Activated B cell treated with CpG ODN at 0.5 μM for 24 hours (primary cell): Measurements from ENCODE around the gene INPP5A. TPM values are rescaled to one million over a fixed set of nuclear protein-coding genes. Genes with fewer than 3 reads are reported as not detected.

Experiments
- ATAC-seq: fragments of 200-7000 bp; cut with Tn5 transposase; one replicate; pipeline ENCODE4 v1.10.0; 2021; ENCODE audit warnings: low read depth, mild to moderate bottlenecking, moderate library complexity
- CTCF ChIA-PET: fragments of 350-600 bp; sonication (Branson Sonifier 250); formaldehyde crosslinking; loops from one replicate; lab custom pipeline; 2021; ENCODE audit warnings: antibody characterized with exemption; lab: Charles Lee
- POLR2A ChIA-PET: fragments of 350-600 bp; sonication (Branson Sonifier 250); formaldehyde crosslinking; loops from one replicate; lab custom pipeline; 2021; ENCODE audit warnings: antibody characterized with exemption; lab: Charles Lee
- DNase-seq: peaks from one replicate; pipeline ENCODE4 v3.0.0; 2022
- H3K27ac Mint-ChIP-seq: one replicate; pipeline ENCODE4 v1.8.0; 2020; ENCODE audit warnings: mixed read lengths
- H3K27me3 Mint-ChIP-seq: one replicate; pipeline ENCODE4 v1.8.0; 2021; ENCODE audit warnings: mixed read lengths
- H3K36me3 Mint-ChIP-seq: one replicate; pipeline ENCODE4 v1.8.0; 2021; ENCODE audit warnings: low read depth, mixed read lengths
- H3K4me1 Mint-ChIP-seq: one replicate; pipeline ENCODE4 v1.8.0; 2021; ENCODE audit warnings: mixed read lengths
- H3K4me3 Mint-ChIP-seq: one replicate; pipeline ENCODE4 v1.8.0; 2020; ENCODE audit warnings: mild to moderate bottlenecking, mixed read lengths
- H3K9me3 Mint-ChIP-seq: one replicate; pipeline ENCODE4 v1.8.0; 2020; ENCODE audit warnings: mixed read lengths
- intact Hi-C: fragments of 100-400 bp; cut with micrococcal nuclease; formaldehyde crosslinking; loops from one replicate; pipeline ENCODE4 v1.15.1; 2024
- total RNA-seq: library from RNA; stranded (reverse); gene quantifications from 2 replicates; pipeline ENCODE4 v1.2.3, GENCODE V29; 2022
- TF ChIP-seq, protein P1 (sequence below): fragments of 200-600 bp; IDR thresholded peaks from one replicate; pipeline ENCODE4 v1.8.0; 2022; ENCODE audit warnings: antibody characterized with exemption, mild to moderate bottlenecking

The INPP5A gene
- total RNA-seq, 1 donor from 2014 or later: 24.9 TPM

DNA sequence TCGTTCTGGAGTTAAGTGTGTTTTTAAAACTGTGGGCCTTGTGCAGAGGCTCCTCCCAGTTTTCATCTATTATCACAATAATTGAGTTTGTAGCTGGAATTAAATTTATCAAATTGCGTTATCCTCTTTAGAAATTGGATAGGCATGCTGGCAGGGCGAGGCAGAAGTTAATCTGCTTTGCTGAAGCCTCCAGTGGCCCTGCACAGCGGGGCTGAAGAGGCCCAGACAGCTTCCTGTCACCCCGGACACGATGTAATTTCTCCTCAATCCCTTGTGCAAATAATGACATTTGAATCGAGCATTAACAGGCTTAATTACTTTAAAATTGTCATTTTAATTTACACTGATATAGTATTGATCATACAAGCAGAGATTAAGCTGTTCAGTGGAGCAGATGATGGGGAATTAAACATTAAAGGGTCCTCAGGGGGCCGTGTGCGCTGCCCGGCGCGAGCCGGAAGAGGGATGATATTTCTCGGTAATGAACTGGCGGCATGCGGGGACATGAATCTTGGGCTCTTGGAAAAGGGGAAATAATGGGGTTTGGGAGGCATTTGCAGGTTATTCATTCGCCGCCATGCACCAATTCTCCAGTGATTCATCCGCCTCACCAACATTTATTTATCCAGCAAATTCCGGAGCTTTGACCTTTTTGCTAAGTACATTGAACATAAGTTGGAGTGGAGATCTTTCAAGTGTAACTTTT, 129.9 kb downstream of the INPP5A start:
- Mint-ChIP-seq H3K9me3 (no peaks in the 10 kb centered on the region), H3K4me3 (no peak overlapping the region), H3K27me3 (no peaks in the 10 kb centered on the region), H3K4me1 (peaks cover 4% of the 10 kb centered on the region), H3K36me3 (peaks cover 23% of the 10 kb centered on the region), H3K27ac (no peak overlapping the region)
- intact Hi-C loops: no loop called here
- ChIA-PET CTCF (interaction anchor here (0.9 kb wide), 1 partner anchor 12 kb away, joined by 3 read pairs; no protein-coding TSS in a partner anchor), POLR2A (no interaction called here)
- ATAC-seq (no peak), DNase-seq (no peak)
- TF ChIP-seq, protein P1, sequence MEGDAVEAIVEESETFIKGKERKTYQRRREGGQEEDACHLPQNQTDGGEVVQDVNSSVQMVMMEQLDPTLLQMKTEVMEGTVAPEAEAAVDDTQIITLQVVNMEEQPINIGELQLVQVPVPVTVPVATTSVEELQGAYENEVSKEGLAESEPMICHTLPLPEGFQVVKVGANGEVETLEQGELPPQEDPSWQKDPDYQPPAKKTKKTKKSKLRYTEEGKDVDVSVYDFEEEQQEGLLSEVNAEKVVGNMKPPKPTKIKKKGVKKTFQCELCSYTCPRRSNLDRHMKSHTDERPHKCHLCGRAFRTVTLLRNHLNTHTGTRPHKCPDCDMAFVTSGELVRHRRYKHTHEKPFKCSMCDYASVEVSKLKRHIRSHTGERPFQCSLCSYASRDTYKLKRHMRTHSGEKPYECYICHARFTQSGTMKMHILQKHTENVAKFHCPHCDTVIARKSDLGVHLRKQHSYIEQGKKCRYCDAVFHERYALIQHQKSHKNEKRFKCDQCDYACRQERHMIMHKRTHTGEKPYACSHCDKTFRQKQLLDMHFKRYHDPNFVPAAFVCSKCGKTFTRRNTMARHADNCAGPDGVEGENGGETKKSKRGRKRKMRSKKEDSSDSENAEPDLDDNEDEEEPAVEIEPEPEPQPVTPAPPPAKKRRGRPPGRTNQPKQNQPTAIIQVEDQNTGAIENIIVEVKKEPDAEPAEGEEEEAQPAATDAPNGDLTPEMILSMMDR: no peak

DNA sequence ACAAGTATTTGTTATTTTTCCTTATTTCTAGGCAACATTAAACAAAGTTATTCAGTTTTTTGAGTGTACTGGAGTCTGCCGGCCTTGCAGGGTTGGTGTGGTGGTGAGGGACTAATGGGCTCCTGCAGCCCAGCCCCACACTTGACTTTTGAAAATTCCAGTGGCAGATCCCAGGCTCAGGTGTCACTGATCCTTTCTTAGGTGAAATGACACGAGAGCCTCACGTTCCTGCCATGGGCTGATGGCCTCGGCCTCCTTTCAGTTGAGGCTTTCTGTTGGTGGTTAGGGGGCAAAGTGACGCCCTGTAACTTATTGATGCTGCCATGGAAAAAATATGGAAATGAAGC, 130.4 kb downstream of the INPP5A start:
- Mint-ChIP-seq H3K4me3 (no peak overlapping the region), H3K9me3 (no peaks in the 10 kb centered on the region), H3K36me3 (peaks cover 24% of the 10 kb centered on the region), H3K27ac (no peak overlapping the region), H3K4me1 (peaks cover 4% of the 10 kb centered on the region), H3K27me3 (no peaks in the 10 kb centered on the region)
- ChIA-PET POLR2A (no interaction called here), CTCF (no interaction called here)
- TF ChIP-seq, protein P1: no peak
- ATAC-seq: no peak
- intact Hi-C loops: no loop called here
- DNase-seq: no peak

DNA sequence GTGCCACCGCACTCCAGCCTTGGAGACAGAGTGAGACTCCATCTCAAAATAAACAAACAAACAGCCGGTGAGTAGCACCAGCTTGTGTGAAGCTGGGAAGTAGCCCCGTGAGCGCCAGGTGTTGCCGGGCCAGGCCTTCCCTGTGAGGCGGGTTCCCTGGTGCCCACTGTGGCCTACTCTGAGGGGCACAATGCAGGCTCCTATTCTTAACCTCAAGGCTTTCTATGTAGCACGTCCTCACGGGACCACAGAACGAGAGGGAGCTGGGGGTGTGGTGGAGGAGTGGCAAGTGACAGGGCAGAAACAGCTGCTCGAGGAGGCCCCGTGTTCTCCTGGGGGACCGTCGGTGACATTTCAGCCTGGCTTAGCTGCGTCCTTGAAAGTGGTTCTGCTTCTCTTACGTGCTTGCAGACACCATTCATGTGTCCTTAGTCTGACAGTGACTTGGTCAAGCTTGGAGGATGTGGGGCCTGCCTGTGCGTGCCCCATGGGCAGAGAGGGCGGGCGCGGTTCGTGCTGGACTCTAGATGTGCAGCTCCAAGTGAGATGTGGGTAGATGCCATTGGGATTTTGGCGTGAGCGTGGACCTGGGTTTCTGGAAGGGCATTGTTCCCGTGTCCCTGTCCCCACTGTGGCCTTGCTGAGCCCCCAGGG, 131.7 kb downstream of the INPP5A start:
- Mint-ChIP-seq H3K36me3 (peaks cover 30% of the 10 kb centered on the region), H3K4me1 (peaks cover 4% of the 10 kb centered on the region), H3K27me3 (no peaks in the 10 kb centered on the region), H3K4me3 (no peak overlapping the region), H3K27ac (no peak overlapping the region), H3K9me3 (no peaks in the 10 kb centered on the region)
- no peak for ATAC-seq
- intact Hi-C loops: no loop called here
- ChIA-PET CTCF (no interaction called here), POLR2A (no interaction called here)
- TF ChIP-seq, protein P1: no peak
- no peak for DNase-seq

DNA sequence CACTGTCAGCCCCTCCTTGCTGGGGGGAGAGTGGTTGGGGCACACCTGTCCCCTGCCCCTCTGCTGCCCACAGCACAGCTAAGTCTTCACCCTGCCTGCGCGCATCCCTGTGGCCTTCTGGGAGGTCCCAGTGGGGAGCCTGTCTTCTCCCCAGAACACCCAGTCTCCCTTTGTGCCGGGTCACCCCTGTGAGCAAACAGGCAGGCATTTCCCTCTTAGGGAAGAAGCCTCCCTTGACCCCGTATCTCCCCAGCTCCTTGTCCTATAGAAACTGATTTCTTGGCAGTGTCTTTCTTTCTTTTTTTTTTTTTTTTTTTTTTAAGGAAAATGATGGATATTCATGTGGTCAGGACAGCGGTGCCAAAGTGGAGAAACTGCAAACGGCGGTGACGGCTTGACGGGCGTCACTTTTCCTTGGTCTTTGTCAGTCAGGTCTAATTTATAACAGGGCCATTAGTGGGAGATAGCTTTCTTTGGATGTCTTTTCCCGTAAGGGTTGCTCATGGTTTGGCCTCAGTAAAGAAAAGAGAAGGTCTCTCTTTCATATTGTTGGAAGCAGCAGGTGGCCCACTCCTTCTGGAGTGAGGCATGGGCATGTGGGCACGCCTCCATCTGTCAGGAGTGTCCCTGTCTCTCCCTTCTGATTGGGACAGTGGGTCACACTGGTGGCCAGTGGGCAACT, 133.1 kb downstream of the INPP5A start:
- intact Hi-C loops: no loop called here
- ATAC-seq (no peak), DNase-seq (peak; percentile 5)
- Mint-ChIP-seq H3K4me1 (peaks cover 4% of the 10 kb centered on the region), H3K27me3 (no peaks in the 10 kb centered on the region), H3K27ac (no peak overlapping the region), H3K9me3 (no peaks in the 10 kb centered on the region), H3K36me3 (peaks cover 34% of the 10 kb centered on the region), H3K4me3 (no peak overlapping the region)
- TF ChIP-seq, protein P1: no peak
- CTCF ChIA-PET: no interaction called here
- POLR2A ChIA-PET: no interaction called here
